Adrenal gland (tissue), 12 donors: ENCODE data around the gene E4F1. TPM values are rescaled to one million over a fixed set of nuclear protein-coding genes. Genes with fewer than 3 reads are reported as not detected.

ENCODE experiments used
- DNase-seq, 7 donors: peaks; one replicate each; pipeline ENCODE4 v3.0.0-alpha.2; 2019 to 2020
- H3K27ac ChIP-seq, 5 donors: fragments of 200-600 bp; sonication (generic) in 4 of 5; 1 replicate in 3 of 5; 2 replicates in 2 of 5; pipeline versions ENCODE4 v1.5.1 to v1.8.0; 2016 to 2020; ENCODE audit warnings: mild to moderate bottlenecking in 1 of 5
- H3K27me3 ChIP-seq: fragments of 200-600 bp; 2 replicates; pipeline ENCODE4 v1.8.0; 2021
- H3K36me3 ChIP-seq, 2 donors: fragments of 200-600 bp; replicated peaks in 1 of 2; 1 replicate in 1 of 2; 2 replicates in 1 of 2; pipeline versions ENCODE4 v1.5.1 to v1.8.0; 2018 to 2022
- H3K4me1 ChIP-seq, 2 donors: fragments of 200-600 bp; replicated peaks in 1 of 2; 1 replicate in 1 of 2; 2 replicates in 1 of 2; pipeline versions ENCODE4 v1.5.1 to v1.8.0; 2018 to 2021
- H3K4me3 ChIP-seq, 4 donors: fragments of 200-600 bp; sonication (generic) in 3 of 4; one replicate each; pipeline ENCODE4 v1.5.1; 2016 to 2018
- H3K9me3 ChIP-seq, 3 donors: fragments of 200-600 bp; sonication (generic) in 1 of 3; replicated peaks in 1 of 3; 1 replicate in 2 of 3; 2 replicates in 1 of 3; pipeline versions ENCODE4 v1.5.1 to v1.8.0; 2016 to 2021
- CTCF ChIP-seq, 6 experiments: fragments of 450-650 bp in 4 of 6; fragments of 200-600 bp in 2 of 6; sonication (generic) in 1 of 6; IDR thresholded peaks; 1 replicate in 5 of 6; 2 replicates in 1 of 6; pipeline versions ENCODE4 v1.5.1 to v1.8.0; 2016 to 2021; ENCODE audit warnings: antibody characterized with exemption in 6 of 6, mild to moderate bottlenecking in 2 of 6, moderate library complexity in 1 of 6
- POLR2A ChIP-seq, 2 donors: fragments of 450-650 bp; IDR thresholded peaks; one replicate each; pipeline ENCODE4 v1.6.1; 2017; ENCODE audit warnings: antibody characterized with exemption in 2 of 2, mild to moderate bottlenecking in 2 of 2, moderate library complexity in 1 of 2
- WGBS, 4 donors: extraction: QIAGEN DNeasy Blood & Tissue Kit in 2 of 4; methylation state at CpG; one replicate each; pipeline versions ENCODE4 v1.1.5 to v1.1.7; 2013 to 2017; 5-methylcytosine and 5-hydroxymethylcytosine counted together
- intact Hi-C, 2 donors: fragments of 100-400 bp; cut with DNase I; formaldehyde crosslinking; loops; one replicate each; pipeline versions ENCODE4 v1.14.1 to v1.15.0; 2022 to 2023
- polyA plus RNA-seq, 3 donors: library from polyadenylated mRNA; stranded (reverse); fragments of 200-250 nt in 2 of 3; fragments of 350-450 nt in 1 of 3; fragmentation: Illumina TruSeq in 1 of 3; extraction: RNeasy Lipid Tissue Mini Kit (QIAGEN cat#74804) in 1 of 3; gene quantifications; one replicate each; pipeline ENCODE4 v1.2.3, GENCODE V29; 2013 to 2014
- total RNA-seq, 9 donors: library from RNA; depleted of rRNA in 4 of 9; stranded (reverse); fragments of >200 nt in 4 of 9; fragments of 120-200 nt in 1 of 9; fragmentation: NEBNext Ultra II Directional in 1 of 9; extraction: Animal tissue kit (Norgen Biotek cat#: 25700) in 1 of 9; gene quantifications; one replicate each; pipeline versions ENCODE4 v1.1.0 to v1.2.4, GENCODE V29; 2013 to 2023
- donor health status: healthy with polysubstance abuse.
- donor health status: Bipolar disorder and iron deficiency.
- donor health status: DM: yes; HTN: yes; CAD: no.
- donor health status: DM: no; HTN: no; CAD: no.
- donor health status: DM: no; HTN: no; CAD: no.
- donor health status: DM: yes; HTN: yes; CAD: no.

Gene E4F1
- total and polyA plus RNA-seq, 12 donors: 2.9 to 121 (median 27.1) TPM

- peaks cover 0 to 41% of the 10 kb centered on the region in 2 donors for H3K36me3 ChIP-seq
- H3K9me3 ChIP-seq: no peaks in the 10 kb centered on the region
- TF ChIP-seq CTCF (IDR thresholded peaks at IDR 0.05) (peak; percentile 66 to 94 (median 72)), POLR2A (IDR thresholded peaks at IDR 0.05) (peak; percentile 59 to 92)
- intact Hi-C loops: loop anchor here in 1 of 2 donors (10.0 kb wide), 1 partner anchor 87 kb away; no protein-coding TSS in a partner anchor
- DNase-seq: peak; percentile 97 to 98 (median 98)
- no peaks in the 10 kb centered on the region for H3K27me3 ChIP-seq
- H3K27ac ChIP-seq: peak within 1 kb of the TSS; percentile 57 to 98 (median 88)
- peaks cover 19 to 23% of the 10 kb centered on the region in 2 donors for H3K4me1 ChIP-seq
- peak within 1 kb of the TSS in 2 of 4 donors; percentile 14 to 91 for H3K4me3 ChIP-seq
- 1 to 8% (median 1%) methylated on average over 4 to 88 of the region's 88 CpGs for WGBS, 4 donors
Measured at GRCh38 chr16:2251296-2252111, 28.1 kb downstream of the E4F1 start, which contains the start of gene ECI1. TSS of gene ECI1 (minus strand) at chr16:2251587. CDS start at chr16:2251566, 21 bp downstream.

- Histone ChIP-seq H3K9me3 (no peaks in the 10 kb centered on the region), H3K4me1 (peaks cover 19 to 23% of the 10 kb centered on the region in 2 donors), H3K4me3 (no peak overlapping the region), H3K27ac (peak overlapping the region in 2 of 5 donors; percentile 88 to 91), H3K27me3 (no peaks in the 10 kb centered on the region), H3K36me3 (peaks cover 0 to 50% of the 10 kb centered on the region in 2 donors)
- 92 to 96% (median 94%) methylated on average over 7 of the region's 7 CpGs for WGBS, 4 donors
- intact Hi-C loops: loop anchor here in 1 of 2 donors (10.0 kb wide), 1 partner anchor 88 kb away; no protein-coding TSS in a partner anchor
- no peak for TF ChIP-seq POLR2A (IDR thresholded peaks at IDR 0.05)
- no peak for TF ChIP-seq CTCF (IDR thresholded peaks at IDR 0.05)
- DNase-seq: no peak
Measured at GRCh38 chr16:2252806-2253148, 29.4 kb downstream of the E4F1 start.

- Histone ChIP-seq H3K27me3 (no peaks in the 10 kb centered on the region), H3K27ac (no peak overlapping the region), H3K9me3 (no peaks in the 10 kb centered on the region), H3K4me1 (peaks cover 19 to 23% of the 10 kb centered on the region in 2 donors), H3K4me3 (no peak overlapping the region), H3K36me3 (peaks cover 0 to 56% of the 10 kb centered on the region in 2 donors)
- TF ChIP-seq POLR2A (IDR thresholded peaks at IDR 0.05) (no peak), CTCF (IDR thresholded peaks at IDR 0.05) (no peak)
- intact Hi-C loops: loop anchor here in 1 of 2 donors (10.0 kb wide), 1 partner anchor 88 kb away; no protein-coding TSS in a partner anchor
- WGBS, 4 donors: 77 to 86% (median 86%) methylated on average over 8 to 11 of the region's 11 CpGs
- no peak for DNase-seq
Measured at GRCh38 chr16:2253293-2253692, 29.9 kb downstream of the E4F1 start.

- Histone ChIP-seq H3K27ac (no peak overlapping the region), H3K36me3 (peaks cover 0 to 88% of the 10 kb centered on the region in 2 donors), H3K27me3 (no peaks in the 10 kb centered on the region), H3K4me1 (peaks cover 9 to 12% of the 10 kb centered on the region in 2 donors), H3K9me3 (no peaks in the 10 kb centered on the region), H3K4me3 (no peak overlapping the region)
- 80 to 85% (median 84%) methylated on average over 12 of the region's 12 CpGs for WGBS, 4 donors
- intact Hi-C loops: loop anchor here in 1 of 2 donors (10.0 kb wide), 1 partner anchor 92 kb away; no protein-coding TSS in a partner anchor
- TF ChIP-seq CTCF (IDR thresholded peaks at IDR 0.05) (no peak), POLR2A (IDR thresholded peaks at IDR 0.05) (no peak)
- DNase-seq: no peak
Measured at GRCh38 chr16:2256531-2257140, 33.2 kb downstream of the E4F1 start.
